Effector memory CD4-positive, alpha-beta T cell (primary cell): ENCODE results near the gene C14orf93.

Experiments
- DNase-seq, 3 donors: peaks; one replicate each; pipeline ENCODE4 v3.0.0-alpha.2; 2020
- H3K27ac ChIP-seq: 2 replicates; pipeline ENCODE4 v1.7.0; 2013; ENCODE audit warnings: mild to moderate bottlenecking, low read length, moderate library complexity; ENCODE audit not compliant: insufficient read depth, poor library complexity, severe bottlenecking
- H3K27me3 ChIP-seq: replicated peaks from 2 replicates; pipeline ENCODE4 v1.7.0; 2013; ENCODE audit warnings: mild to moderate bottlenecking, low read length; ENCODE audit not compliant: insufficient read depth, control insufficient read depth, poor library complexity, severe bottlenecking
- H3K36me3 ChIP-seq: 2 replicates; pipeline ENCODE4 v1.7.0; 2013; ENCODE audit warnings: mild to moderate bottlenecking, low read length, moderate library complexity; ENCODE audit not compliant: control insufficient read depth, insufficient read depth
- H3K4me1 ChIP-seq: 2 replicates; pipeline ENCODE4 v1.7.0; 2013; ENCODE audit warnings: low read length, mild to moderate bottlenecking; ENCODE audit not compliant: control insufficient read depth, insufficient read depth, poor library complexity, severe bottlenecking
- H3K4me3 ChIP-seq: 2 replicates; pipeline ENCODE4 v1.7.0; 2013; ENCODE audit warnings: low read length, low read depth, mild to moderate bottlenecking; ENCODE audit not compliant: insufficient read depth, poor library complexity, severe bottlenecking
- H3K9me3 ChIP-seq: 2 replicates; pipeline ENCODE4 v1.7.0; 2013; ENCODE audit warnings: mild to moderate bottlenecking, low read length, moderate library complexity; ENCODE audit not compliant: control insufficient read depth

The C14orf93 gene

GRCh38 chr14:22979748-22980392 is 30.1 kb downstream of the C14orf93 start:
- DNase-seq: no peak
- H3K4me1 ChIP-seq: peaks cover 22% of the 10 kb centered on the region

GRCh38 chr14:22978981-22979671 is 30.8 kb downstream of the C14orf93 start:
- Histone ChIP-seq H3K9me3 (no peaks in the 10 kb centered on the region), H3K27ac (no peak overlapping the region), H3K27me3 (no peaks in the 10 kb centered on the region), H3K36me3 (no peaks in the 10 kb centered on the region), H3K4me3 (no peak overlapping the region), H3K4me1 (peaks cover 22% of the 10 kb centered on the region)
- no peak for DNase-seq

More at GRCh38 chr14:22979748-22980392, 30.1 kb downstream of the C14orf93 start:
- no peak overlapping the region for H3K27ac ChIP-seq
- H3K36me3 ChIP-seq: no peaks in the 10 kb centered on the region
- H3K4me3 ChIP-seq: no peak overlapping the region
- H3K27me3 ChIP-seq: no peaks in the 10 kb centered on the region
- H3K9me3 ChIP-seq: no peaks in the 10 kb centered on the region

DNA sequence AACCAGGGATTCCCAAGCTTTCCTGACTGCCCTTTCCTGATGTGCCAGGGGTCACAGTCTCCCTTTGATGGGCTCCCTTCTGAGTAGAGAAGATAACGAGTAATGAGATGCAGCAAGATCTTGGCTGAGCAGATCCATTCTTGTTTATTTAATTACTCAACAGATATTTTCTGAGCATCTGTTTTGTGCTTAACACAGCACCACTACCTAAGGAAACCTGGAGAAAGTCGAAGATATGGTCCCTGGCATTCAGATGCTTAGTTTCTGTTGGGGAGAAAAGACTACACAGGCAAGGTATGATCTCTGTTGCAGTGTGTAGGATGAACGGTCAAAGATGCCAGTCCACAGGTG is 31.5 kb downstream of the C14orf93 start:
- Histone ChIP-seq H3K27me3 (no peaks in the 10 kb centered on the region), H3K4me1 (peaks cover 21% of the 10 kb centered on the region), H3K4me3 (no peak overlapping the region), H3K27ac (no peak overlapping the region), H3K36me3 (no peaks in the 10 kb centered on the region), H3K9me3 (no peaks in the 10 kb centered on the region)
- DNase-seq: no peak

- H3K4me3 ChIP-seq: no peak overlapping the region
- no peaks in the 10 kb centered on the region for H3K36me3 ChIP-seq
- no peak overlapping the region for H3K27ac ChIP-seq
- no peak for DNase-seq
- peaks cover 17% of the 10 kb centered on the region for H3K4me1 ChIP-seq
- H3K9me3 ChIP-seq: no peaks in the 10 kb centered on the region
- no peaks in the 10 kb centered on the region for H3K27me3 ChIP-seq
Measured at GRCh38 chr14:22977684-22978486, 32.1 kb downstream of the C14orf93 start.

- Histone ChIP-seq H3K36me3 (no peaks in the 10 kb centered on the region), H3K27me3 (no peaks in the 10 kb centered on the region), H3K27ac (no peak overlapping the region), H3K4me1 (peaks cover 17% of the 10 kb centered on the region), H3K4me3 (no peak overlapping the region), H3K9me3 (no peaks in the 10 kb centered on the region)
- no peak for DNase-seq
Measured at GRCh38 chr14:22977434-22977683, 32.6 kb downstream of the C14orf93 start.

DNA sequence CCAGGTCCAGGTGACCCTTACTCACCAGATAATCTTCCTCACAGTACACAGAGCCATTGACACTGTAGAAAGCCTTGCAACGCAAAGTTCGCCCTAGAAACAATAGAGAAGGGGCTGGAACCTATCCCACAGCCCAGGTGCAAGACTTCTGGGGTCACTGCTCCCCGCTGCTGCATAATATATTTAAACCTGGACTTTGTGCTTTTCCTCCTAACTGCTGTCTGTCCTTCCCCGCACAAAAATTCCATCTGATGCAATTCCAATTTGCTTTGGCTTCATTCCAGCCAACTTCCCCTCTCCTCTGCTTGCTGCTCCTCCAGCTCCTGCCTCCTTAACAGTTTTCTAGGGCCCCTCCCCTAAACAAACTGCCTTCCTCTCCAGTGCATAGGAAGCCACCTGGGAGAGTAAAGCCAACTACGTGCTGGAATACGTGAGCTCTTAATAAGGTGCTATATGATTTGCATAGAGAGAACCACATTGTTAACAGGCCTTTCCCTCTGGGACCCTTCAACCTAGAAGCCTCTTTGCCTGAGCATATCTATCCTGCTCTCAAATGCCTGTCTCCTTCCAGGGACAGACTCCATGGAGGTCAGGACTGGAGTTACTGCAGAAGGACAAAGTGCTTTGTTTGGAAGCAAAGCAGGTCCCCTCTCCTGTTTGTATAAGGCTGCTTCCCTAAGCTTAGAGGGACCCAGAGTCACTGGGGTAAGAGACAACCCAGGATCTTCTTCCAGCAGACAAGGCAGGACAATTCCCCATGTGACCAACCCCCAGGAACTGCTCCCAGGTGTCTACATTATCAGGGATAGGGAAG is 33.1 kb downstream of the C14orf93 start:
- DNase-seq: no peak
- Histone ChIP-seq H3K4me1 (peaks cover 12% of the 10 kb centered on the region), H3K4me3 (no peak overlapping the region), H3K9me3 (no peaks in the 10 kb centered on the region), H3K27me3 (no peaks in the 10 kb centered on the region), H3K36me3 (no peaks in the 10 kb centered on the region), H3K27ac (no peak overlapping the region)

- no peaks in the 10 kb centered on the region for H3K9me3 ChIP-seq
- no peak overlapping the region for H3K4me3 ChIP-seq
- no peaks in the 10 kb centered on the region for H3K4me1 ChIP-seq
- H3K27me3 ChIP-seq: no peaks in the 10 kb centered on the region
- DNase-seq: no peak
- H3K27ac ChIP-seq: no peak overlapping the region
- H3K36me3 ChIP-seq: no peaks in the 10 kb centered on the region
Measured at GRCh38 chr14:22974530-22975313, 35.2 kb downstream of the C14orf93 start.

- H3K27ac ChIP-seq: no peak overlapping the region
- no peaks in the 10 kb centered on the region for H3K27me3 ChIP-seq
- H3K4me3 ChIP-seq: no peak overlapping the region
- H3K9me3 ChIP-seq: no peaks in the 10 kb centered on the region
- DNase-seq: peak in 1 of 3 donors; percentile 22
- no peaks in the 10 kb centered on the region for H3K36me3 ChIP-seq
- H3K4me1 ChIP-seq: no peaks in the 10 kb centered on the region
Measured at GRCh38 chr14:22973217-22974032, 36.5 kb downstream of the C14orf93 start.
